ENCODE results near the gene ACLY. TPM values are rescaled to one million over a fixed set of nuclear protein-coding genes. Genes with fewer than 3 reads are reported as not detected.

The ACLY gene
- total RNA-seq, 1 experiment from 2014 or later = 279 TPM

DNA sequence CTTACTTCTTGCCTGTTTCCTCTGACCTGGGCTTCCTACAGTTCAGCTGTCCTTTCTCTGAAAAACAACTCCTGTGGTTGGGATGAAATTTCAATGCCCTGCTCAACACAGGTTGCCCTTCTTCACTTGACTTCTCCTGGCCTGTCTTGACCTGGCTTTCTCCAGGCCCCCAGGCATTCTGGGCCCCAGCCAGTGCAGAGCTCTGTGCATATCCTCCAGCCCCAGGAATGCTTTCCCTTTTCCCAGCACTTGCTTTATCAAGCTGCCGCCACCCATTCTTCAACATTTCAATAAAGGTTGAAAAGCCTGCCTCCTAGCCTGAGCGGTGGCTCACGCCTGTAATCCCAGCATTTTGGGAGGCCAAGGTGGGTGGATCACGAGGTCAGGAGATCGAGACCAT lies 22.4 kb upstream of the ACLY start:
- Mint-ChIP-seq H3K4me3 (no peak overlapping the region), H3K27me3 (ENCODE audit: low read depth) (no peaks in the 10 kb centered on the region), H3K4me1 (no peaks in the 10 kb centered on the region; a peak in 1 of 4 replicates), H3K9me3 (no peaks in the 10 kb centered on the region; a peak in 1 of 5 replicates), H3K27ac (peak overlapping the region in 2 of 3 experiments; percentile 6 to 10; a peak in 1 of 7 replicates), H3K36me3 (ENCODE audit: insufficient read depth in 1 of 3, low read depth in 3 of 3) (no peaks in the 10 kb centered on the region)
- Histone ChIP-seq H3K9me3 (ENCODE audit: control insufficient read depth, low read depth, low read length) (no peaks in the 10 kb centered on the region), H3K23me2 (ENCODE audit: insufficient read length, low read depth, low read length, poor library complexity, severe bottlenecking) (no peaks in the 10 kb centered on the region), H3K18ac (ENCODE audit: insufficient read length, low read depth, low read length) (no peak overlapping the region), H2AFZ (ENCODE audit: low read length) (no peak overlapping the region), H3K4me1 (ENCODE audit: insufficient read depth, low read length) (no peaks in the 10 kb centered on the region), H2AK5ac (ENCODE audit: insufficient read length, low read length) (no peak overlapping the region), H3K4ac (ENCODE audit: low read depth, low read length) (no peak overlapping the region), H3K79me1 (ENCODE audit: insufficient read depth, low read depth, low read length, poor library complexity, severe bottlenecking) (no peaks in the 10 kb centered on the region), H4K20me1 (ENCODE audit: control insufficient read depth, insufficient read depth, insufficient read length) (no peaks in the 10 kb centered on the region), H3K79me2 (ENCODE audit: insufficient read depth, low read length) (no peaks in the 10 kb centered on the region), H3K56ac (ENCODE audit: insufficient read length, low read depth, low read length) (no peak overlapping the region), H4K91ac (ENCODE audit: insufficient read length, low read depth, low read length) (no peak overlapping the region), H2BK5ac (ENCODE audit: insufficient read length, low read length) (no peak overlapping the region), H4K8ac (replicated peaks; ENCODE audit: insufficient read length, low read depth, low read length) (no peak overlapping the region), H4K5ac (ENCODE audit: insufficient read length, low read depth, low read length) (no peak overlapping the region), H3K27ac (ENCODE audit: insufficient read length, low read depth, low read length) (no peak overlapping the region), H2BK12ac (ENCODE audit: insufficient read length, low read depth, low read length) (no peak overlapping the region), H3K4me2 (ENCODE audit: insufficient read depth, insufficient read length, low read length) (no peak overlapping the region), H2BK15ac (ENCODE audit: low read depth, low read length) (no peak overlapping the region), H2BK20ac (ENCODE audit: low read depth, low read length, poor library complexity, severe bottlenecking) (no peak overlapping the region), H3K14ac (ENCODE audit: insufficient read depth, low read length) (no peak overlapping the region), H3K9ac (ENCODE audit: extremely low read depth, insufficient read length, low read length) (no peak overlapping the region), H3K23ac (ENCODE audit: insufficient read length, low read depth, low read length) (no peak overlapping the region), H3T11ph (ENCODE audit: low read length) (no peak overlapping the region), H3K27me3 (ENCODE audit: insufficient read depth, low read length) (no peaks in the 10 kb centered on the region), H2BK120ac (ENCODE audit: low read depth, low read length, poor library complexity, severe bottlenecking) (no peak overlapping the region)
- no CpG with 5 or more reads among the region's 5 CpGs for WGBS (ENCODE audit: extremely low coverage, insufficient read length, low lambda C conversion rate)
- no peak for DNase-seq
- TF ChIP-seq, protein P1, sequence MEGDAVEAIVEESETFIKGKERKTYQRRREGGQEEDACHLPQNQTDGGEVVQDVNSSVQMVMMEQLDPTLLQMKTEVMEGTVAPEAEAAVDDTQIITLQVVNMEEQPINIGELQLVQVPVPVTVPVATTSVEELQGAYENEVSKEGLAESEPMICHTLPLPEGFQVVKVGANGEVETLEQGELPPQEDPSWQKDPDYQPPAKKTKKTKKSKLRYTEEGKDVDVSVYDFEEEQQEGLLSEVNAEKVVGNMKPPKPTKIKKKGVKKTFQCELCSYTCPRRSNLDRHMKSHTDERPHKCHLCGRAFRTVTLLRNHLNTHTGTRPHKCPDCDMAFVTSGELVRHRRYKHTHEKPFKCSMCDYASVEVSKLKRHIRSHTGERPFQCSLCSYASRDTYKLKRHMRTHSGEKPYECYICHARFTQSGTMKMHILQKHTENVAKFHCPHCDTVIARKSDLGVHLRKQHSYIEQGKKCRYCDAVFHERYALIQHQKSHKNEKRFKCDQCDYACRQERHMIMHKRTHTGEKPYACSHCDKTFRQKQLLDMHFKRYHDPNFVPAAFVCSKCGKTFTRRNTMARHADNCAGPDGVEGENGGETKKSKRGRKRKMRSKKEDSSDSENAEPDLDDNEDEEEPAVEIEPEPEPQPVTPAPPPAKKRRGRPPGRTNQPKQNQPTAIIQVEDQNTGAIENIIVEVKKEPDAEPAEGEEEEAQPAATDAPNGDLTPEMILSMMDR (conservative IDR thresholded peaks at IDR 0.05) = no peak

All from H9 (cell line).